ENCODE data around the gene SH3TC2. TPM values are rescaled to one million over a fixed set of nuclear protein-coding genes. Genes with fewer than 3 reads are reported as not detected.

Gene SH3TC2
- polyA plus RNA-seq, 1 experiment, result 1.3 TPM

- POLR2A ChIA-PET, result no interaction called here
- no peak for TF ChIP-seq CTCF (IDR thresholded peaks at IDR 0.05; ENCODE audit: low read depth, low read length)
- no peak for DNase-seq (ENCODE audit: low read depth, low spot score)
- no peaks in the 10 kb centered on the region for H3K27me3 ChIP-seq (ENCODE audit: control insufficient read depth, insufficient read depth, low read length)
- CTCF ChIA-PET, result interaction anchor here (0.6 to 8.5 kb wide), 7 partner anchors 17 to 227 kb away, joined by 3 to 171 read pairs (median 20); no protein-coding TSS in a partner anchor
- H3K4me3 ChIP-seq (ENCODE audit: low read depth, low read length), result no peak overlapping the region
- no peak overlapping the region for H3K27ac ChIP-seq (ENCODE audit: low read depth, low read length)
- no peaks in the 10 kb centered on the region for H3K9me3 ChIP-seq (ENCODE audit: control insufficient read depth, insufficient read depth, low read length)
These were observed 102.6 kb downstream of the SH3TC2 start for GRCh38 chr5:148960070-148960769.

- Histone ChIP-seq H3K27ac (ENCODE audit: low read depth, low read length) (no peak overlapping the region), H3K9me3 (ENCODE audit: control insufficient read depth, insufficient read depth, low read length) (no peaks in the 10 kb centered on the region), H3K27me3 (ENCODE audit: control insufficient read depth, insufficient read depth, low read length) (no peaks in the 10 kb centered on the region), H3K4me3 (ENCODE audit: low read depth, low read length) (no peak overlapping the region)
- peak; percentile 90 for TF ChIP-seq CTCF (IDR thresholded peaks at IDR 0.05; ENCODE audit: low read depth, low read length)
- POLR2A ChIA-PET, result interaction anchor here (1.1 kb wide), 1 partner anchor 216 kb away, joined by 3 read pairs; no protein-coding TSS in a partner anchor
- CTCF ChIA-PET, result interaction anchor here (0.6 to 8.5 kb wide), 64 partner anchors 9 to 605 kb away, joined by 3 to 171 read pairs (median 6); no protein-coding TSS in a partner anchor
- DNase-seq (ENCODE audit: low read depth, low spot score), result no peak
These were observed 105.2 kb downstream of the SH3TC2 start for GRCh38 chr5:148957591-148958202.

- no peak overlapping the region for H3K4me3 ChIP-seq (ENCODE audit: low read depth, low read length)
- ChIA-PET CTCF (interaction anchor here (0.6 to 8.5 kb wide), 43 partner anchors 10 to 606 kb away, joined by 3 to 171 read pairs (median 7); no protein-coding TSS in a partner anchor), POLR2A (no interaction called here)
- no peaks in the 10 kb centered on the region for H3K9me3 ChIP-seq (ENCODE audit: control insufficient read depth, insufficient read depth, low read length)
- no peaks in the 10 kb centered on the region for H3K27me3 ChIP-seq (ENCODE audit: control insufficient read depth, insufficient read depth, low read length)
- TF ChIP-seq CTCF (IDR thresholded peaks at IDR 0.05; ENCODE audit: low read depth, low read length), result no peak
- H3K27ac ChIP-seq (ENCODE audit: low read depth, low read length), result no peak overlapping the region
- DNase-seq (ENCODE audit: low read depth, low spot score), result no peak
These were observed 106.1 kb downstream of the SH3TC2 start for GRCh38 chr5:148956477-148957385.

Small RNA genes lying within 50 kb of the gene (small RNA-seq; reads per million reads assigned to genes)
- gene MIR584 (ENCODE audit: insufficient read length, low read depth), result 1.6 reads per million
- gene RNU6-732P (ENCODE audit: insufficient read length, low read depth), result not detected

Other genes with a start within 250 kb of the SH3TC2 start
- gene ADRB2, start 236.5 kb downstream of the SH3TC2 start, polyA plus RNA-seq (2011; rRNA removed), result 0.63 and 0.65 TPM in 2 replicates
- 52.6 and 60.6 TPM in 2 replicates for gene ABLIM3, start 78.4 kb upstream of the SH3TC2 start, polyA plus RNA-seq (2011; rRNA removed)
- gene AFAP1L1, start 208.8 kb upstream of the SH3TC2 start, polyA plus RNA-seq (2011; rRNA removed), result 1.8 and 2.6 TPM in 2 replicates

All from AG04450 (cell line).